Rectal smooth muscle tissue (tissue), 1 donor: ENCODE results near the gene ARMH3.

Experiments used
- H3K27ac ChIP-seq: one replicate; pipeline ENCODE4 v1.7.0; 2013; ENCODE audit warnings: low read depth, low read length, inconsistent platforms
- H3K27me3 ChIP-seq: one replicate; pipeline ENCODE4 v1.7.0; 2013; ENCODE audit warnings: low read length; ENCODE audit not compliant: control insufficient read depth, insufficient read depth
- H3K36me3 ChIP-seq: one replicate; pipeline ENCODE4 v1.7.0; 2013; ENCODE audit warnings: low read length; ENCODE audit not compliant: control insufficient read depth, insufficient read depth
- H3K4me1 ChIP-seq: one replicate; pipeline ENCODE4 v1.7.0; 2013; ENCODE audit warnings: low read length; ENCODE audit not compliant: control insufficient read depth, insufficient read depth
- H3K4me3 ChIP-seq: one replicate; pipeline ENCODE4 v1.7.0; 2013; ENCODE audit warnings: low read length
- H3K9ac ChIP-seq: one replicate; pipeline ENCODE4 v1.7.0; 2013; ENCODE audit warnings: low read length

The ARMH3 gene

DNA sequence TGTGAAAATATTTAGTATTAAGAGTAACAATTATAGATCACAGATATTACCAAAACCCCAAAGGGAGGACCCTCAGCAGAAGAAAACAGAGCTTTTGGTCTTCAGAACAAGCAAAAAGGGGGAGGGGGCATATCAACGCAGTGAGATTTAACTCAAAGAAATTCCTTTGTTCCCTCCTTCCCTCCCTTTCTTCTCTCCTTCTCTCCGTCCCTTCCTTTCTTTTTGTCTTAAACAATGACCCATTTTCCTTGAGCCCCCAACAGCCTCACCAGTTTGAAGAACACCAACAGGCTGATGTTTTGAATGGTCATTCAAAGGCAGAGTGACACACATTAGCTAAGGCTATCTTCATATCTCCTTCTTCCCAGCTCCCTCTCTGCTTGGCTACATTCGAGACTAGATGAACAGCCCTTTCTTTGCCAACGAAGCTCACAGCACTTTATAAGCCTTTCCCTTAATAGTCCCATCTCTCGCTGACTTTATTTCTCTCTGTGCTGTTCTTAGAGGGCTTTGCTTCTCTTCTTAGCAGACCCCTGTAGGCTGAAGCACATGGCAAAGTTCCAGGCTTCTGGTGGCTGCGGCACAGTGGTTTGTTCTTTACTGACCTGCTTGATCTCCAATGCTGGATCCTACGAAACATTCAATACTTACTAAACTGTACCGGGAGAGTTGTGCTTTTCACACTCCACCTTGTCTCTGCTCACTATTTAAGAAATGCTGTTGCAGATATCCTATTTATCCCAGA is 136.8 kb downstream of the ARMH3 start:
- no peak overlapping the region for H3K4me3 ChIP-seq
- H3K9ac ChIP-seq, result no peak overlapping the region
- no peaks in the 10 kb centered on the region for H3K4me1 ChIP-seq
- no peaks in the 10 kb centered on the region for H3K27me3 ChIP-seq
- H3K36me3 ChIP-seq, result no peaks in the 10 kb centered on the region
- no peak overlapping the region for H3K27ac ChIP-seq

DNA sequence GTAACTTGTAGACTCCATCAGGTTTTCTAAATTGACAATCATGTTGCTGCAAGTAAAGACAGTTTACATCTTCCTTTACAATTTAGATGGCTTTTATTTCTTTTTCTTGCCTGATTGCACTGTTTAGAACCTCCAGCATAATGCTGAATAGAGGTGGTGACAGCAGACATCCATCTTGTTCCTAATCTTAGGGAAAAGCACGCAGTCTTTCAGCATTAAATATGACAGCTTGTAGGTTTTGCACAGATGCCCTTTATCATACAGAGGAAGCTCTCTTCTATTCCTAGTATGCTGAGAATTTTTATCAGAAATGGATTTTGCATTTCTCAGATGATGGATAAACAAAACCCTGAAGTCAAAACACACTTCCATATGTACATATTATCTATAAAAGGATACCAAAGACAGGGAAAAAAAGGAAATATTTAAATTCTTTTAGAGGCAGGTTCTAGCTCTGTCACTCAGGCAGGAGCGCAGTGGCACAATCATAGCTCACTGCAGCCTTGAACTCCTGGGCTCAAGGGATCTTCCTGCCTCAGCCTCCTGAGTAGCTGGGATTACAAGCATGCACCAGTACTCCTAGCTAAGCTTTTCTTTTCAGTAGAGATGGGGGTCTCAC is 143.3 kb downstream of the ARMH3 start:
- no peaks in the 10 kb centered on the region for H3K36me3 ChIP-seq

DNA sequence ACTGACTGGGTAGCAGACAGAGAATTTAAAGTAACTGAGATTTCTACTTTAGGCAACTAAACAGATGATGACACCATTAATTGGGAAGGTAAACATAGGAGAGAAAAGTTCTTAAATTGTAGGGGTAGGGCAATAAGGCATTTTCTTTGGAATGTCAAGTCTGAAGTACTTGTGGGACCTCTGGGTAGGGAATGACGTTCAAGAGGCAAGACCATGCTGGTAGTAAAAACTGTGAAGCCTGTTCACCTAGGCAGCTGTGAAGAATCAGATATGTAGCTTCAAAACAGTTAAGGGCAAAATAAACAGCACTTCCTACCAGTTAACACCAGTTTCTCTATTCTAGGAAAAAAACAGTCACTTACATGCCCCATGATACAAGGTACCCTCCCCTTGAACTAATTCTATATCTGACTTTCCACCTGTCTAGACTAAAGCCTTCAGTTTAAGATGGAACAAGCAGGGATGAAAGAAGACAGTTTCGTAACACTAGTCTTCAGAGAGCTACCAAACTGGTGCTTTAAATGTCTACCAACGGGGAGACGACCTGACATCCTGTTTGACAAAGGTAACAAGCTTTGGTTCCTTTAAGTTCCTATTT is 149.3 kb downstream of the ARMH3 start:
- Histone ChIP-seq H3K36me3 (peaks cover 2% of the 10 kb centered on the region), H3K4me1 (no peaks in the 10 kb centered on the region), H3K4me3 (no peak overlapping the region), H3K27ac (no peak overlapping the region), H3K27me3 (no peaks in the 10 kb centered on the region), H3K9ac (no peak overlapping the region)

More for the DNA sequence above, 143.3 kb downstream of the ARMH3 start:
- H3K4me1 ChIP-seq, result no peaks in the 10 kb centered on the region
- H3K9ac ChIP-seq, result no peak overlapping the region
- no peak overlapping the region for H3K4me3 ChIP-seq
- H3K27ac ChIP-seq, result no peak overlapping the region
- H3K27me3 ChIP-seq, result no peaks in the 10 kb centered on the region

DNA sequence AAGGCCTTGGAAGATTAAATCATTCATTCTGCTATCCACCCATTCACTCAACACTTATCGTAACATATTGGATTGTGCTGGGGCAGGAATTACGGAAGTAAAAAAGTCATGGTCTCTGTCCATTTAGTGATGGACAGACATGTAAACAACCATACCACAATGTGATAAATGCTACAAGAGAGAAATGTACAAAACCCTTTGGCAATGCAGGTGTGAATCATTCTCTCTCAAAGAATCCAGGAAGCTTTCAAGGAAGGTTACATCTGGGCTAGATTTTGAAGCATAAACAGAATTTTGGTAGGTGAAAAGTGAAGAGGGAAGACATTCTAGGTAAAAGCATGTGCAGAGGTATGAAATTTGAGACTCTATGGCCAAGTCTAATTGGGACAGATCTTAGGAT is 150.7 kb downstream of the ARMH3 start:
- Histone ChIP-seq H3K27ac (no peak overlapping the region), H3K9ac (no peak overlapping the region), H3K4me1 (no peaks in the 10 kb centered on the region)

DNA sequence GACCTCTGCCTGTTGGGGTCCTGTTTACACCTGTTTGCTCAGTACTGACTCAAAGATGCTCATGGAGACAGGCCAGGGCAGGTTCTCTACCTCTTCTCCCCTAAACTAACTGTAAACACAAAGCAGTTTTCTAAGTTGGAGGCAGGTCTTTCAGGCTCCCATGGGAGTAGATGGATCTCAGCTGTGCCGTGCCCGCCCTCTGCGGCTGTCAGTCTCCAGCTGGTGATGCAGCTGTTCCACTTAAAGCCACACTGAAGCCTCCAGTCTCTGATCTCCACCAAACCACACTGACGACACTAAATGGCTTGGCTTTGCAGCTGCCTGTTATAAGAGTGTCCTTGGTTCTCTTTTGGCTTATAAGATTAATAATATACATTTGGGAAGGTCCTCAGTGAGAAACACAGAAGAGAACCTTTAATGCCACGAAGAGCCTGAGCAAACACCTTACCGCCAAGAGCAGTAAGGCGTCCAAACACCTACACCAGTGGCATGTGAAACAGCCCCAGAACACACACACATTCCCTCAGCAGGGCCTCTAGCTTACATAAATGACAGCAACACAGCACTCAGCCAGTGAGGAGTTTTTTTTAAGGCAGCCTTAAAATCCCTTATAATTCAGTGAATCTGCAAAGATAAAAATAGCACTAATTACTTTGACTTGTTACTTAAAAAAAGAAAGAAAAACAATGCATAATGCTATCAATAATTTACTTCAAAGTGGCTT is 152.0 kb downstream of the ARMH3 start:
- Histone ChIP-seq H3K4me3 (no peak overlapping the region), H3K4me1 (no peaks in the 10 kb centered on the region), H3K27me3 (no peaks in the 10 kb centered on the region), H3K27ac (no peak overlapping the region), H3K36me3 (peaks cover 2% of the 10 kb centered on the region), H3K9ac (no peak overlapping the region)

More for the DNA sequence above, 150.7 kb downstream of the ARMH3 start:
- no peaks in the 10 kb centered on the region for H3K27me3 ChIP-seq
- peaks cover 2% of the 10 kb centered on the region for H3K36me3 ChIP-seq
- H3K4me3 ChIP-seq, result no peak overlapping the region

DNA sequence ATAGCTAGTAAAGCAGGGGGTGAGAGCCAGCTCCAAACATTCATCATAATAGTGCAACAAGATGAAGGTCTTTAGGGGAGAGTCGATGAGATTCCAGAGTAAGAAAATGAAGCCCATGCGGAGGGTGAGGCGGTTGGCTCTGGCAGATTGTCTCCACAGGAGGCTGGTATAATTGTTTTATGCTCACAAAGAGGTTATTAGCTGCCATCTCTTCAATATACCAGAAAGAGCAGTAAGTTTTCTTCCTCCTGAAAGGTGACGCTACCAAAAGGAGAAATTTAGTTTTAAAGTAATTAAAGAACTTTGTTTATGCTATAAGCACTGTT is 153.2 kb downstream of the ARMH3 start:
- no peak overlapping the region for H3K27ac ChIP-seq
- peaks cover 2% of the 10 kb centered on the region for H3K36me3 ChIP-seq
- H3K27me3 ChIP-seq, result no peaks in the 10 kb centered on the region
- H3K4me3 ChIP-seq, result no peak overlapping the region
- no peak overlapping the region for H3K9ac ChIP-seq
- peaks cover 2% of the 10 kb centered on the region for H3K4me1 ChIP-seq

DNA sequence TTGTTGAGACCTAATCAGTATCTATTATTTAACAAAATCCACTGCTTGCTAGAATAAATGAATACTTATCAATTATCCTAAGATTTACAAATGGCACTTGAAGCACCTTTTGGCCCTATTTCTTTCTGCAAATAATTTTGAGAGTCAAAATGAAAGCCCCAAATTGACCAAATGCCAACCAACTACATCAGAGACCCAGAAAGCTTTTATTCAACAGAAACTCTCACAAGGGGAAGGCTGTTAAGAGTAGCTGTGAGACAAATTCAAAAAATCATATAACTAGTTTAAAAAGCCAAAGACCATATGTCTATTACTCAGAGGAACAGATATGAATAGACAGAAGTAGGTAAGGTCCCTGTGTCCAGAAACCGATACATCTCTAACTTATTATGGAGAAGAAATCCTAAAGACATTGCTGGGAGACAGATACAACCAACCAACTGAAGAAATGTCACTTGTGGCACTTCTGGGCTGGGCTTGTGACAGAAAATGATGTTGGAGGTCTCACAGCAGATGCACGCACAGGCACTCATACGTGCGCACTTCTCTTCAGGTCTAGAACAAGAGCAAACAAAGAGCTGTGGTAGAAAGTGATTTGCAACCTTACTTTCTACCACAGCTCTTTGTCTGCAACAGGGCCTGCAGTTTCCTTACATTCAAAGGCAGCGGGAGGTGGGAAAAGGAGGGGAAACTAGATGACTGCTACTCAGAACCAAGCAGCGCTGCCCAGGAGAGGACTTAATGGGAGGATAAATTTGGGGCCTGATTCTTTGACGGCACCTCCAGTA is 153.7 kb downstream of the ARMH3 start:
- H3K4me1 ChIP-seq, result peaks cover 4% of the 10 kb centered on the region
- H3K4me3 ChIP-seq, result no peak overlapping the region
- no peaks in the 10 kb centered on the region for H3K27me3 ChIP-seq
- no peak overlapping the region for H3K9ac ChIP-seq
- no peak overlapping the region for H3K27ac ChIP-seq
- peaks cover 2% of the 10 kb centered on the region for H3K36me3 ChIP-seq

DNA sequence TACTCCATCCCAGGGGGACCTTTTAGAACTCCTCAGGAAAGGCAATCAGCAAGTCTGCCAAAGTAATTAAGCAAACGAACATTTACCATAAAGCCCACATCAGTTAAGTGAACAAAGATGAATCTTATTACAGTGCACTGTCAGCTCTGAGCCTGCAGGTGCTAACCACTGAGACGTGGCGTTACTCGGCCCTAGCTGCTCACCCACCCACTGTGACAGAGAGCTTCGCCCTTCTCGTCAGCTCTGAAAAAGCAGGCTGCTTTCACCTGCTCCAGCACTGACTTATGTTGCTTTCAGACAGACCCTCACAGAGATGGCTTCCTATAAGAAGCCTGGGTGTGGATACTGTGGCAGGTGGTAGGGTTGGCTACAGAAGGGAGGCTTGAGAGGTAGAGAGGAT is 154.6 kb downstream of the ARMH3 start:
- no peak overlapping the region for H3K27ac ChIP-seq
- H3K9ac ChIP-seq, result no peak overlapping the region
- peaks cover 4% of the 10 kb centered on the region for H3K4me1 ChIP-seq
- peaks cover 2% of the 10 kb centered on the region for H3K36me3 ChIP-seq
- H3K27me3 ChIP-seq, result no peaks in the 10 kb centered on the region
- no peak overlapping the region for H3K4me3 ChIP-seq

DNA sequence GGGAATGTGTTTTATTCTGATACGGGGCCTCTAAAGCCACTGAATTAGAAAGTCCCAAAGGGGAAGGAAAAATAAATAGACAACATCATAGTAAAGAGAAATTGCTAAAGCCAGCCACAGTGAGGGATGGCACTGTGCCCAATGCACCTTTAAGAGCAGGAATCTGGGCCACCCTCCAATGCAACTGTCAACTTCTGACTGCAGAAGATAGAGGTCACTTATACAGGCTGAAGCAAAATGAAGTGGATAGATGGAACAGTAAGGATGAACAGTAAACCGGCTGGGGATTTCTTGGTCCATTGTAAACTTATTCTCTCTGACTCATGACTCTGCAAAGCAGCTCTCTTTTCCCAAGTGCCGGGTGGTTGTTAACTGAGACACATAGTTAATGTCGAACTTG is 158.3 kb downstream of the ARMH3 start:
- H3K27ac ChIP-seq, result no peak overlapping the region
- peaks cover 4% of the 10 kb centered on the region for H3K4me1 ChIP-seq
- no peaks in the 10 kb centered on the region for H3K36me3 ChIP-seq
- H3K4me3 ChIP-seq, result no peak overlapping the region
- no peaks in the 10 kb centered on the region for H3K27me3 ChIP-seq
- no peak overlapping the region for H3K9ac ChIP-seq

DNA sequence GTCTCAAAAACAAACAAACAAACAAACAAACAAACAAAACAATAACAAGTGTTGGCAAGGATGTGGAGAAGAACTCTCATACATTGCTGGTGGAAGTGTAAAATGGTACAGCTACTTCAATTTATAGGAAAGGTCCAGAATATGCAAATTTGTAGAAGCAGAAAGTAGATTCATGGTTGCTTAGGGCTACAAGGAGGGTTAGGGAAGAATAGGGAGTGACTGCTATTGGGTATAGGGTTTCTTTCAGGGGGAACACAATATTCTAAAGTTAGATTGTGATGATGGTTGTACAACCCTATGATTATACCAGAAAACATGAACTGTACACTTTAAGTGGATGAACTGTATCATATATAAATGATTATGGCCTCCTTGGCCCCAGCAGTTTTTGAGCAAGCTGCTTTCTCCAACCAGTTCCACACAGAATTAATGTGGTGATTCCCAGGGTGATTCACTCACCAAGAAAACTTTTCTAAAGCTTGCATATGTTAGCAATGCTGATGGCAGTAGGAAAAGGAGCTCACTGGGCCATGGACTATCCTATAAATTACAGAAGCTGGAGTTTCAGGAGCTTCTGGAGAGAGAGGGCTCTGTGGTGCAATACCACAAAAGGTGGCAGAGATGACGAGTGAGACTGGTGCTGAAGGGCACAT is 159.6 kb downstream of the ARMH3 start:
- Histone ChIP-seq H3K4me3 (no peak overlapping the region), H3K36me3 (no peaks in the 10 kb centered on the region), H3K27ac (no peak overlapping the region), H3K9ac (no peak overlapping the region), H3K27me3 (no peaks in the 10 kb centered on the region), H3K4me1 (peaks cover 4% of the 10 kb centered on the region)

DNA sequence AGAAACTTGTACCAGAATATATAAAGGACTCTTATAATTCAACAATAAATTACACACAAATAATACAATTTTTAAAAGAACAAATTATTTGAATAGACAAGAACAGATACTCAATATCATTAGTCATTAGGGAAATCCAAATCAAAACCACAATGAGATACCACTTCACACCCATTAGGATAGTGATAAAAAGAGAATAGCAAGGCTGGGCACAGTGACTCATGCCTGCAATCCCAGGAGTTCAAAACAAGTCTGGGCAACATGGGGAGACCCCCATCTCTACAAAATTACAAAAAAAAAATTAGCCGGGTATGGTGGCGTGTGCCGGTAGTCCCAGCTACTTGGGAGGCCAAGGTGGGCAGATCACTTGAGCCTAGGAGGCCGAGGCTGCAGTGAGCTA is 160.2 kb downstream of the ARMH3 start:
- Histone ChIP-seq H3K27ac (no peak overlapping the region), H3K36me3 (no peaks in the 10 kb centered on the region), H3K4me1 (peaks cover 4% of the 10 kb centered on the region), H3K27me3 (no peaks in the 10 kb centered on the region), H3K9ac (no peak overlapping the region), H3K4me3 (no peak overlapping the region)
